K562 (cell line): Measurements from ENCODE around the gene MYL4. TPM values are rescaled to one million over a fixed set of nuclear protein-coding genes. Genes with fewer than 3 reads are reported as not detected.

Experiments used
- BCL6 ChIP-seq: fragments of 250-450 bp; sonication (Bioruptor Pico); IDR thresholded peaks from 2 replicates; pipeline ENCODE4 v1.4.0; 2020
- CBX2 ChIP-seq: fragments of 200-600 bp; sonication (generic); IDR thresholded peaks from one replicate; pipeline ENCODE4 v1.6.1; 2012; ENCODE audit warnings: mild to moderate bottlenecking, low read length, inconsistent platforms; ENCODE audit not compliant: insufficient read depth, poor library complexity, severe bottlenecking
- EGR1 ChIP-seq: fragments of 450-650 bp; conservative IDR thresholded peaks from 2 replicates; pipeline ENCODE4 v1.6.1; 2017; ENCODE audit warnings: mild to moderate bottlenecking
- FOXP1 ChIP-seq: sonication (generic); formaldehyde crosslinking; IDR thresholded peaks from 2 replicates; pipeline ENCODE4 v1.8.0; 2022; ENCODE audit warnings: mild to moderate bottlenecking, missing genetic modification reagents
- GTF2E2 ChIP-seq: fragments of 200-800 bp; sonication (Bioruptor generic); IDR thresholded peaks from 2 replicates; pipeline ENCODE4 v1.6.1; 2016; ENCODE audit warnings: missing genetic modification characterization, missing compliant biosample characterization
- HNRNPH1 ChIP-seq: fragments of 200-400 bp; formaldehyde crosslinking; optimal IDR thresholded peaks from 2 replicates; pipeline ENCODE3; 2017; ENCODE audit warnings: low read depth, mild to moderate bottlenecking, low read length, moderate library complexity
- ILF3 ChIP-seq: fragments of 450-650 bp; IDR thresholded peaks from 2 replicates; pipeline ENCODE4 v1.6.1; 2018; ENCODE audit warnings: antibody characterized with exemption, mild to moderate bottlenecking, moderate library complexity, borderline replicate concordance
- MAZ ChIP-seq, 2 experiments: fragments of 450-650 bp in 1 of 2; sonication (generic) in 1 of 2; formaldehyde crosslinking; IDR thresholded peaks in 1 of 2; conservative IDR thresholded peaks in 1 of 2; 2 replicates each; pipeline versions ENCODE4 v1.4.0 to v1.5.0; 2020; ENCODE audit warnings: mild to moderate bottlenecking in 1 of 2, missing genetic modification reagents in 1 of 2
- POLR2B ChIP-seq: fragments of 450-650 bp; IDR thresholded peaks from 2 replicates; pipeline ENCODE4 v1.6.1; 2018; ENCODE audit warnings: low read depth; ENCODE audit not compliant: partially characterized antibody
- SMARCC2 ChIP-seq: fragments of 450-650 bp; IDR thresholded peaks from 2 replicates; pipeline ENCODE4 v1.6.1; 2017; ENCODE audit warnings: antibody characterized with exemption, moderate library complexity, mild to moderate bottlenecking, low read depth
- SMARCE1 ChIP-seq: fragments of 450-650 bp; IDR thresholded peaks from 2 replicates; pipeline ENCODE4 v1.7.1; 2016; ENCODE audit warnings: mild to moderate bottlenecking
- ZFP30 ChIP-seq: fragments of 250-450 bp; sonication (Bioruptor Pico); IDR thresholded peaks from 2 replicates; pipeline ENCODE4 v1.8.0; 2022; ENCODE audit warnings: moderate library complexity, mild to moderate bottlenecking, inconsistent platforms, borderline replicate concordance
- ZNF408 ChIP-seq: fragments of 250-450 bp; sonication (Bioruptor Pico); IDR thresholded peaks from 2 replicates; pipeline ENCODE4 v1.4.0; 2020; ENCODE audit warnings: low read depth, mild to moderate bottlenecking, moderate library complexity
- ZNF778 ChIP-seq: fragments of 450-650 bp; formaldehyde crosslinking; IDR thresholded peaks from 2 replicates; pipeline ENCODE4 v1.4.0; 2020; ENCODE audit warnings: mild to moderate bottlenecking, moderate library complexity
- polyA plus RNA-seq, 8 experiments: library from polyadenylated mRNA; depleted of rRNA in 4 of 8; stranded (reverse) in 5 of 8; unstranded in 3 of 8; fragments of >200 nt; fragmentation: Nextera tagmentation in 2 of 8; fragmentation: Illumina TruSeq in 1 of 8; extraction: Ambion mirVana in 2 of 8; extraction: Trizol in 1 of 8; gene quantifications; 2 replicates each; pipeline versions ENCODE4 v1.2.1 to v1.2.3, GENCODE V29; 2011 to 2014; ENCODE audit warnings: inconsistent platforms in 1 of 8, missing spikeins in 1 of 8
- total RNA-seq, 7 experiments: library from RNA; depleted of rRNA in 6 of 7; stranded (reverse); fragments of >200 nt in 6 of 7; fragmentation: Illumina TruSeq in 2 of 7; extraction: Trizol in 2 of 7; gene quantifications; 2 replicates each; pipeline versions ENCODE4 v1.2.1 to v1.2.3, GENCODE V29; 2011 to 2021; ENCODE audit warnings: low replicate concordance in 1 of 7
- TF ChIP-seq, protein P1 (sequence below), 2 experiments: fragments of 450-650 bp; IDR thresholded peaks; 2 replicates each; pipeline ENCODE4 v1.6.1; 2016; ENCODE audit warnings: mild to moderate bottlenecking in 2 of 2, borderline replicate concordance in 1 of 2, low read depth in 1 of 2, moderate library complexity in 1 of 2
- TF ChIP-seq, protein P2 (sequence below): sonication (generic); formaldehyde crosslinking; IDR thresholded peaks from 2 replicates; pipeline ENCODE4 v1.4.0; 2020; ENCODE audit warnings: mild to moderate bottlenecking, missing genetic modification reagents
- TF ChIP-seq, protein P3 (sequence below): fragments of 250-450 bp; sonication (Bioruptor Pico); IDR thresholded peaks from 2 replicates; pipeline ENCODE4 v1.8.0; 2022; ENCODE audit warnings: inconsistent platforms, mild to moderate bottlenecking, moderate library complexity, borderline replicate concordance

MYL4 gene
- total and polyA plus RNA-seq, 9 of the 15 experiments (the other 6 are each of a cell fraction or from before 2014, with no cell fraction given), result 117 to 423 (median 221) TPM

- TF ChIP-seq, protein P1, sequence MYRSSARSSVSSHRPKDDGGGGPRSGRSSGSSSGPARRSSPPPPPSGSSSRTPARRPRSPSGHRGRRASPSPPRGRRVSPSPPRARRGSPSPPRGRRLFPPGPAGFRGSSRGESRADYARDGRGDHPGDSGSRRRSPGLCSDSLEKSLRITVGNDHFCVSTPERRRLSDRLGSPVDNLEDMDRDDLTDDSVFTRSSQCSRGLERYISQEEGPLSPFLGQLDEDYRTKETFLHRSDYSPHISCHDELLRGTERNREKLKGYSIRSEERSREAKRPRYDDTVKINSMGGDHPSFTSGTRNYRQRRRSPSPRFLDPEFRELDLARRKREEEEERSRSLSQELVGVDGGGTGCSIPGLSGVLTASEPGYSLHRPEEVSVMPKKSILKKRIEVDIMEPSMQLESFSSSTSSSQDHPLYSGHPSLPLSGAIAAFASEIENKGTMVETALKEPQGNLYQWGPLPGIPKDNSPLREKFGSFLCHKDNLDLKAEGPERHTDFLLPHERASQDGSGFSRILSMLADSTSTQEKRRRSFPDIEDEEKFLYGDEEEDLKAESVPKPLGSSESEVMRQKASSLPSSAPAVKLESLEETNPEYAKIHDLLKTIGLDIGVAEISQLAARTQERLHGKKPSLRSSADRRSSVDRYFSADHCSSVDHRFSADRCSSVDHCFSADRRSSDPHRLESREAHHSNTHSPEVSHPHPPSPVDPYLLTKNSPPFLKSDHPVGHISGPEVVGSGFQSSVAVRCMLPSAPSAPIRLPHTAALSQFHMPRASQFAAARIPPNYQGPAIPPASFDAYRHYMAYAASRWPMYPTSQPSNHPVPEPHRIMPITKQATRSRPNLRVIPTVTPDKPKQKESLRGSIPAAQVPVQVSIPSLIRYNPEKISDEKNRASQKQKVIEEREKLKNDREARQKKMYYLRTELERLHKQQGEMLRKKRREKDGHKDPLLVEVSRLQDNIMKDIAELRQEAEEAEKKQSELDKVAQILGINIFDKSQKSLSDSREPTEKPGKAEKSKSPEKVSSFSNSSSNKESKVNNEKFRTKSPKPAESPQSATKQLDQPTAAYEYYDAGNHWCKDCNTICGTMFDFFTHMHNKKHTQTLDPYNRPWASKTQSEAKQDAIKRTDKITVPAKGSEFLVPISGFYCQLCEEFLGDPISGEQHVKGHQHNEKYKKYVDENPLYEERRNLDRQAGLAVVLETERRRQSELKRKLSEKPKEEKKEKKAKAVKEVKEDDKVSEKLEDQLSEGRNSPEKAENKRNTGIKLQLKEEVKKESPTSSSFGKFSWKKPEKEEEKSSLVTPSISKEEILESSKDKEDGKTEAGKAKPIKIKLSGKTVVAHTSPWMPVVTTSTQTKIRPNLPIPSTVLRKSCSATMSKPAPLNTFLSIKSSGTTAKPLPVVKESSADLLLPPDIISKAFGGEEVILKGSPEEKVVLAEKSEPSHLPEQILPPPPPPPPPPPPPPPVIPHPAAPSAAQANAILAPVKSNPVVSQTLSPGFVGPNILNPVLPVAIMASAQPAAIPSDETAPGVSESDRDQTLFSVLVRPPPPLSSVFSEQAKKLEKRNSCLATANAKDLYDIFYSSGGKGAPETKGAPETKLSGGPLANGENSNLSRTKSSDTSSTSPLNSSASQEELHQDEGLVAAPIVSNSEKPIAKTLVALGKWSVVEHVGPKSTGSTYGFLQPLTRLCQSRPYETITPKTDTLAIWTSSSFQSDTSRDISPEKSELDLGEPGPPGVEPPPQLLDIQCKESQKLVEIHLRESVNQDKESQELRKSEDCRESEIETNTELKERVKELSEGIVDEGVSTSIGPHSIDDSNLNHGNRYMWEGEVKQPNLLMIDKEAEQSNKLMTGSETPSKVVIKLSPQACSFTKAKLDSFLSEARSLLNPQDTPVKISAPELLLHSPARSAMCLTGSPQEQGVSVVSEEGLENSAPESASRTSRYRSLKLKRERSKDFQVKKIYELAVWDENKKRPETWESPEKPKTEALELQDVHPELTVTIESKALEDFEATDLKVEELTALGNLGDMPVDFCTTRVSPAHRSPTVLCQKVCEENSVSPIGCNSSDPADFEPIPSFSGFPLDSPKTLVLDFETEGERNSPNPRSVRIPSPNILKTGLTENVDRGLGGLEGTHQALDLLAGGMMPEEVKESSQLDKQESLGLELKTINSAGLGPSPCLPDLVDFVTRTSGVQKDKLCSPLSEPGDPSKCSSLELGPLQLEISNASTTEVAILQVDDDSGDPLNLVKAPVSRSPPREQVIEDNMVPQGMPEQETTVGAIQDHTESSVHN (IDR thresholded peaks at IDR 0.05; ENCODE audit: borderline replicate concordance in 1 of 2, low read depth in 1 of 2), result no peak
- TF ChIP-seq GTF2E2 (no peak), ZFP30 (CRISPR knock-in tag) (no peak), POLR2B (no peak), ILF3 (no peak), SMARCC2 (peak; percentile 79), ZNF408 (CRISPR knock-in tag) (no peak), CBX2 (no peak), BCL6 (CRISPR knock-in tag) (no peak), HNRNPH1 (no peak), SMARCE1 (peak; percentile 96), EGR1 (0 out of 2 replicates have a peak, but pooled peaks have one; percentile 9), FOXP1 (no peak), ZNF778 (CRISPR knock-in tag) (no peak), MAZ (CRISPR knock-in tag; conservative IDR thresholded peaks at IDR 0.05 in 1 of 2, IDR thresholded peaks at IDR 0.05 in 1 of 2) (peak in 1 of 2 experiments; percentile 71; a peak in 1 of 4 replicates)
- TF ChIP-seq, protein P2, sequence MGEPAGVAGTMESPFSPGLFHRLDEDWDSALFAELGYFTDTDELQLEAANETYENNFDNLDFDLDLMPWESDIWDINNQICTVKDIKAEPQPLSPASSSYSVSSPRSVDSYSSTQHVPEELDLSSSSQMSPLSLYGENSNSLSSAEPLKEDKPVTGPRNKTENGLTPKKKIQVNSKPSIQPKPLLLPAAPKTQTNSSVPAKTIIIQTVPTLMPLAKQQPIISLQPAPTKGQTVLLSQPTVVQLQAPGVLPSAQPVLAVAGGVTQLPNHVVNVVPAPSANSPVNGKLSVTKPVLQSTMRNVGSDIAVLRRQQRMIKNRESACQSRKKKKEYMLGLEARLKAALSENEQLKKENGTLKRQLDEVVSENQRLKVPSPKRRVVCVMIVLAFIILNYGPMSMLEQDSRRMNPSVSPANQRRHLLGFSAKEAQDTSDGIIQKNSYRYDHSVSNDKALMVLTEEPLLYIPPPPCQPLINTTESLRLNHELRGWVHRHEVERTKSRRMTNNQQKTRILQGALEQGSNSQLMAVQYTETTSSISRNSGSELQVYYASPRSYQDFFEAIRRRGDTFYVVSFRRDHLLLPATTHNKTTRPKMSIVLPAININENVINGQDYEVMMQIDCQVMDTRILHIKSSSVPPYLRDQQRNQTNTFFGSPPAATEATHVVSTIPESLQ (CRISPR knock-in tag), result no peak
- TF ChIP-seq, protein P3, sequence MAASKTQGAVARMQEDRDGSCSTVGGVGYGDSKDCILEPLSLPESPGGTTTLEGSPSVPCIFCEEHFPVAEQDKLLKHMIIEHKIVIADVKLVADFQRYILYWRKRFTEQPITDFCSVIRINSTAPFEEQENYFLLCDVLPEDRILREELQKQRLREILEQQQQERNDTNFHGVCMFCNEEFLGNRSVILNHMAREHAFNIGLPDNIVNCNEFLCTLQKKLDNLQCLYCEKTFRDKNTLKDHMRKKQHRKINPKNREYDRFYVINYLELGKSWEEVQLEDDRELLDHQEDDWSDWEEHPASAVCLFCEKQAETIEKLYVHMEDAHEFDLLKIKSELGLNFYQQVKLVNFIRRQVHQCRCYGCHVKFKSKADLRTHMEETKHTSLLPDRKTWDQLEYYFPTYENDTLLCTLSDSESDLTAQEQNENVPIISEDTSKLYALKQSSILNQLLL (CRISPR knock-in tag), result no peak
Observed at GRCh38 chr17:47265983-47266541, 56.9 kb downstream of the MYL4 start (continued).
